NCI-H187 (cell line): ENCODE measurements around the gene THADA.
A peak's percentile ranks its signal among the peaks of the same experiment; 100 is the strongest.

ENCODE experiments used
- DNase-seq, 2 experiments: peaks; one replicate each; lab custom pipeline; 2025; lab: John Stamatoyannopoulos, UW

The THADA gene

GRCh38 chr2:43326101-43326825, 269.6 kb downstream of the THADA start:
- DNase-seq: no peak

- DNase-seq: no peak
These were observed 270.6 kb downstream of the THADA start for GRCh38 chr2:43325107-43325811.

- DNase-seq: no peak
These were observed 271.4 kb downstream of the THADA start for GRCh38 chr2:43324259-43325106.

GRCh38 chr2:43323857-43324256, 272.0 kb downstream of the THADA start:
- no peak for DNase-seq

GRCh38 chr2:43321446-43321845, 274.4 kb downstream of the THADA start:
- DNase-seq: no peak

- no peak for DNase-seq
These were observed 276.3 kb downstream of the THADA start for GRCh38 chr2:43319541-43319940.

- DNase-seq: no peak
These were observed 277.0 kb downstream of the THADA start for GRCh38 chr2:43318791-43319190.

GRCh38 chr2:43317680-43318079, 278.2 kb downstream of the THADA start:
- DNase-seq: no peak

- no peak for DNase-seq
These were observed 278.6 kb downstream of the THADA start for GRCh38 chr2:43317194-43317593.

- DNase-seq: no peak
These were observed 280.4 kb downstream of the THADA start for GRCh38 chr2:43315482-43315881.

- DNase-seq: no peak
These were observed 281.4 kb downstream of the THADA start for GRCh38 chr2:43314299-43314927.

- DNase-seq: no peak
These were observed 282.2 kb downstream of the THADA start for GRCh38 chr2:43313642-43314017.

GRCh38 chr2:43312755-43313641, 282.8 kb downstream of the THADA start:
- no peak for DNase-seq

GRCh38 chr2:43311276-43311675, 284.6 kb downstream of the THADA start:
- no peak for DNase-seq

GRCh38 chr2:43309935-43310334, 285.9 kb downstream of the THADA start:
- DNase-seq: no peak

- DNase-seq: no peak
These were observed 287.9 kb downstream of the THADA start for GRCh38 chr2:43307973-43308372.

GRCh38 chr2:43307046-43307445, 288.8 kb downstream of the THADA start:
- DNase-seq: no peak

- no peak for DNase-seq
These were observed 289.6 kb downstream of the THADA start for GRCh38 chr2:43306197-43306596.

- no peak for DNase-seq
These were observed 290.3 kb downstream of the THADA start for GRCh38 chr2:43305517-43305916.

GRCh38 chr2:43305012-43305411, 290.8 kb downstream of the THADA start:
- no peak for DNase-seq

- DNase-seq: peak in 1 of 2 experiments; percentile 14
These were observed 291.9 kb downstream of the THADA start for GRCh38 chr2:43303889-43304288.
